Thymus (tissue), 11 donors: Measurements from ENCODE around the gene CCNB1IP1. TPM values are rescaled to one million over a fixed set of nuclear protein-coding genes. Genes with fewer than 3 reads are reported as not detected.
"Not testable (repeated sequence)": the region's sequence is repeated elsewhere in the genome, so short reads cannot be mapped to it uniquely, and the experiment has no call there.

Experiments
- DNase-seq, 9 donors: peaks; one replicate each; pipeline ENCODE4 v3.0.0-alpha.2; 2013; ENCODE audit warnings: low spot score in 9 of 9, low read depth in 6 of 9, missing footprints in 1 of 9
- H3K27ac ChIP-seq, 2 donors: one replicate each; pipeline ENCODE4 v1.5.1; 2013; ENCODE audit warnings: control low read depth in 1 of 2, low read depth in 1 of 2, low read length in 1 of 2, mild to moderate bottlenecking in 1 of 2, moderate library complexity in 1 of 2
- H3K27me3 ChIP-seq, 2 donors: one replicate each; pipeline ENCODE4 v1.5.1; 2013; ENCODE audit warnings: low read length in 1 of 2; ENCODE audit not compliant: control insufficient read depth in 2 of 2, insufficient read depth in 1 of 2
- H3K36me3 ChIP-seq, 2 donors: one replicate each; pipeline ENCODE4 v1.5.1; 2013; ENCODE audit warnings: low read length in 1 of 2, mild to moderate bottlenecking in 1 of 2, moderate library complexity in 1 of 2; ENCODE audit not compliant: control insufficient read depth in 2 of 2, insufficient read depth in 2 of 2
- H3K4me1 ChIP-seq, 2 donors: one replicate each; pipeline ENCODE4 v1.5.1; 2013; ENCODE audit warnings: low read length in 2 of 2; ENCODE audit not compliant: control insufficient read depth in 2 of 2, insufficient read depth in 2 of 2
- H3K4me3 ChIP-seq, 2 donors: one replicate each; pipeline ENCODE4 v1.5.1; 2013; ENCODE audit warnings: low read length in 2 of 2, control low read depth in 1 of 2, mild to moderate bottlenecking in 1 of 2
- H3K9me3 ChIP-seq, 2 donors: one replicate each; pipeline ENCODE4 v1.5.1; 2013; ENCODE audit warnings: low read length in 1 of 2, mild to moderate bottlenecking in 1 of 2; ENCODE audit not compliant: control insufficient read depth in 2 of 2, insufficient read depth in 1 of 2
- WGBS: extraction: QIAGEN DNeasy Blood & Tissue Kit; methylation state at CpG from one replicate; pipeline ENCODE4 v1.1.7; 2013; 5-methylcytosine and 5-hydroxymethylcytosine counted together
- polyA plus RNA-seq: library from polyadenylated mRNA; stranded (reverse); fragments of 200-250 nt; gene quantifications from one replicate; pipeline ENCODE4 v1.2.3, GENCODE V29; 2013
- total RNA-seq: library from RNA; stranded (reverse); fragments of 120-200 nt; gene quantifications from one replicate; pipeline ENCODE4 v1.2.4, GENCODE V29; 2013
- donor health status: healthy.

The CCNB1IP1 gene
- total and polyA plus RNA-seq, 2 donors: 37.9 to 58.6 TPM

- H3K27ac ChIP-seq: peak within 1 kb of the TSS; percentile 89 to 92
- H3K36me3 ChIP-seq: peaks cover 3 to 5% of the 10 kb centered on the region in 2 donors
- peak; percentile 91 to 99 (median 97) for DNase-seq
- H3K27me3 ChIP-seq: peaks cover 0 to 6% of the 10 kb centered on the region in 2 donors
- peak within 1 kb of the TSS; percentile 67 to 93 for H3K4me3 ChIP-seq
- under 1% methylated on average over 50 of the region's 50 CpGs for WGBS
- peaks cover 0 to 4% of the 10 kb centered on the region in 2 donors for H3K4me1 ChIP-seq
- no peaks in the 10 kb centered on the region for H3K9me3 ChIP-seq
Measured at GRCh38 chr14:20343092-20343861, 10.2 kb upstream of the CCNB1IP1 start, which contains the start of gene PARP2. TSS of gene PARP2 (plus strand) at chr14:20343635. CDS start at chr14:20343642, 7 bp downstream.

GRCh38 chr14:20341646-20342045 is 8.6 kb upstream of the CCNB1IP1 start:
- peaks cover 0 to 4% of the 10 kb centered on the region in 2 donors for H3K4me1 ChIP-seq
- H3K27me3 ChIP-seq: peaks cover 0 to 6% of the 10 kb centered on the region in 2 donors
- no peak overlapping the region for H3K27ac ChIP-seq
- H3K36me3 ChIP-seq: peaks cover 0 to 3% of the 10 kb centered on the region in 2 donors
- no peaks in the 10 kb centered on the region for H3K9me3 ChIP-seq
- H3K4me3 ChIP-seq: no peak overlapping the region
- DNase-seq: no peak
- WGBS: 75% methylated on average over 2 of the region's 2 CpGs

GRCh38 chr14:20341032-20341431 is 8.0 kb upstream of the CCNB1IP1 start:
- not testable (repeated sequence) for H3K4me3 ChIP-seq, H3K27ac ChIP-seq, DNase-seq, H3K4me1 ChIP-seq, H3K27me3 ChIP-seq, H3K36me3 ChIP-seq, H3K9me3 ChIP-seq
- WGBS: 97% methylated on average over 4 of the region's 4 CpGs

GRCh38 chr14:20334017-20334416 is 938 bp upstream of the CCNB1IP1 start:
- Histone ChIP-seq H3K27me3 (no peaks in the 10 kb centered on the region), H3K36me3 (no peaks in the 10 kb centered on the region), H3K9me3 (no peaks in the 10 kb centered on the region), H3K4me3 (no peak overlapping the region), H3K4me1 (peaks cover 5 to 6% of the 10 kb centered on the region in 2 donors), H3K27ac (no peak overlapping the region)
- 88% methylated on average over 7 of the region's 7 CpGs for WGBS
- DNase-seq: no peak

GRCh38 chr14:20333494-20333841 is 389 bp upstream of the CCNB1IP1 start:
- H3K4me3 ChIP-seq: peak overlapping the region; percentile 70 to 72
- no peaks in the 10 kb centered on the region for H3K27me3 ChIP-seq
- WGBS: 19% methylated on average over 3 of the region's 3 CpGs
- no peaks in the 10 kb centered on the region for H3K36me3 ChIP-seq
- peak overlapping the region in 1 of 2 donors; percentile 3 for H3K27ac ChIP-seq
- no peaks in the 10 kb centered on the region for H3K9me3 ChIP-seq
- DNase-seq: no peak
- peaks cover 5 to 6% of the 10 kb centered on the region in 2 donors for H3K4me1 ChIP-seq

GRCh38 chr14:20332431-20332787 is 670 bp downstream of the CCNB1IP1 start:
- no peaks in the 10 kb centered on the region for H3K9me3 ChIP-seq
- WGBS: 31% methylated on average over 4 of the region's 4 CpGs
- no peak for DNase-seq
- H3K27ac ChIP-seq: peak overlapping the region; percentile 72 to 80
- H3K4me3 ChIP-seq: peak overlapping the region; percentile 70 to 72
- peaks cover 5 to 6% of the 10 kb centered on the region in 2 donors for H3K4me1 ChIP-seq
- H3K27me3 ChIP-seq: no peaks in the 10 kb centered on the region
- no peaks in the 10 kb centered on the region for H3K36me3 ChIP-seq

- Histone ChIP-seq H3K27ac (no peak overlapping the region), H3K36me3 (peaks cover 0 to 2% of the 10 kb centered on the region in 2 donors), H3K9me3 (no peaks in the 10 kb centered on the region), H3K4me1 (peaks cover 5 to 6% of the 10 kb centered on the region in 2 donors), H3K27me3 (no peaks in the 10 kb centered on the region), H3K4me3 (no peak overlapping the region)
- no peak for DNase-seq
- WGBS: 97% methylated on average over 2 of the region's 2 CpGs
Measured at GRCh38 chr14:20331053-20331613, 1.9 kb downstream of the CCNB1IP1 start.

GRCh38 chr14:20329355-20329754 is 3.7 kb downstream of the CCNB1IP1 start:
- H3K27ac ChIP-seq: no peak overlapping the region
- no peaks in the 10 kb centered on the region for H3K9me3 ChIP-seq
- H3K36me3 ChIP-seq: peaks cover 2 to 4% of the 10 kb centered on the region in 2 donors
- no peak overlapping the region for H3K4me3 ChIP-seq
- 99% methylated on average over 2 of the region's 2 CpGs for WGBS
- H3K4me1 ChIP-seq: peaks cover 5 to 6% of the 10 kb centered on the region in 2 donors
- DNase-seq: no peak
- no peaks in the 10 kb centered on the region for H3K27me3 ChIP-seq

GRCh38 chr14:20328705-20329104 is 4.4 kb downstream of the CCNB1IP1 start:
- Histone ChIP-seq H3K36me3 (peaks cover 3 to 4% of the 10 kb centered on the region in 2 donors), H3K4me3 (no peak overlapping the region), H3K27ac (no peak overlapping the region), H3K9me3 (no peaks in the 10 kb centered on the region), H3K27me3 (no peaks in the 10 kb centered on the region), H3K4me1 (peaks cover 5 to 6% of the 10 kb centered on the region in 2 donors)
- DNase-seq: no peak
- 93% methylated on average over 2 of the region's 2 CpGs for WGBS
